Osteoblast (primary cell): ENCODE data around the gene PDS5B. TPM values are rescaled to one million over a fixed set of nuclear protein-coding genes. Genes with fewer than 3 reads are reported as not detected.

Source experiments
- DNase-seq: peaks from one replicate; pipeline ENCODE4 v3.0.0; 2011; ENCODE audit warnings: low spot score, mixed read lengths; ENCODE audit not compliant: insufficient read length; ENCODE audit errors: missing footprints
- H2AFZ ChIP-seq: 2 replicates; pipeline ENCODE4 v1.6.0; 2011; ENCODE audit warnings: mild to moderate bottlenecking, low read length
- H3K27ac ChIP-seq: 2 replicates; pipeline ENCODE4 v1.5.1; 2011; ENCODE audit warnings: mild to moderate bottlenecking, low read depth, low read length, moderate library complexity
- H3K27me3 ChIP-seq: 2 replicates; pipeline ENCODE4 v1.6.0; 2012; ENCODE audit warnings: mild to moderate bottlenecking, control low read depth, inconsistent platforms, low read length, moderate library complexity; ENCODE audit not compliant: insufficient read depth
- H3K36me3 ChIP-seq: 2 replicates; pipeline ENCODE4 v1.5.1; 2011; ENCODE audit warnings: mild to moderate bottlenecking, low read length, control low read depth, moderate library complexity; ENCODE audit not compliant: insufficient read depth
- H3K4me1 ChIP-seq: 2 replicates; pipeline ENCODE4 v1.5.1; 2011; ENCODE audit warnings: mild to moderate bottlenecking, low read length, control low read depth, moderate library complexity; ENCODE audit not compliant: insufficient read depth
- H3K4me2 ChIP-seq: 2 replicates; pipeline ENCODE4 v1.6.0; 2011; ENCODE audit warnings: mild to moderate bottlenecking, low read length; ENCODE audit not compliant: insufficient read depth
- H3K4me3 ChIP-seq: fragments of 200-600 bp; sonication (generic); 3 replicates; pipeline ENCODE4 v1.5.1; 2012; ENCODE audit warnings: mild to moderate bottlenecking, low read length, inconsistent platforms; ENCODE audit not compliant: insufficient read depth
- H3K79me2 ChIP-seq: 2 replicates; pipeline ENCODE4 v1.6.0; 2012; ENCODE audit warnings: mild to moderate bottlenecking, low read length, control low read depth, inconsistent platforms; ENCODE audit not compliant: insufficient read depth
- H3K9me3 ChIP-seq: 2 replicates; pipeline ENCODE4 v1.5.1; 2011; ENCODE audit warnings: low read depth, low read length, control low read depth
- H4K20me1 ChIP-seq: 2 replicates; pipeline ENCODE4 v1.6.0; 2012; ENCODE audit warnings: mild to moderate bottlenecking, low read length, control low read depth; ENCODE audit not compliant: insufficient read depth
- total RNA-seq: library from RNA; depleted of rRNA; stranded (reverse); fragments of >200 nt; gene quantifications from 2 replicates; pipeline ENCODE4 v1.2.3, GENCODE V29; 2012
- TF ChIP-seq, protein P1 (sequence below): IDR thresholded peaks from 2 replicates; pipeline ENCODE4 v1.5.1; 2011; ENCODE audit warnings: mild to moderate bottlenecking, low read depth, low read length, moderate library complexity; ENCODE audit errors: extremely low read depth

The PDS5B gene
- total RNA-seq, 1 donor, result 23.2 TPM

DNA sequence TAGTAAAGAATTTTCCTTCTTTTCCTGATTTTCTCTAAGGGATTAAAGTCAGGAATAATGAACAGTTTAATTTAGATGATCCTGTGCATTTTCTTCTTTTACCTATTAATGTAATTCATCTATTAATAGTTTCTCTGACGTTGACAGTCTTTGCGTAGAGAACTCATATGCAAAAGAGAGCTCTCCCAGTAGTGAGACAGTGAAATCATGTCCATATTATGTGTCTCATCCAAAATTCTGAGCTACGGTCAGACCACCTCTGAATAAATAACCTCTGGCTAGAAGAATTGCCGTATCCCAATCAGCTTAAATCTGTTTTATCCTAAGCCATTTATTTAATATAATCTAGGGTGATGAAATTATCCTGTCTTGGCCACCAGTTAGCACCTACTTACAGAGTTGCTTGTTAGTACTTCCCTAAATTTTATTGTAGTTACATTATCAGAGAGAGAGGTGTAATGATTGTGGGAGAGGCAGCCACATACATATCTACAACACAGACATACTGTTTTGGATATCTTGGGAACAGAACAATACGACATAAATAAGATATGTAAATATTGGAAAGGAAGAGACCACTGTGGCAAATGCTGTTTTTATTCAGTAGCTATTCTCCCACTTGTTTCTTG lies 30.7 kb downstream of the PDS5B start:
- Histone ChIP-seq H3K9me3 (no peaks in the 10 kb centered on the region), H3K36me3 (no peaks in the 10 kb centered on the region), H3K27me3 (no peaks in the 10 kb centered on the region), H3K4me3 (no peak overlapping the region), H4K20me1 (peaks cover 12% of the 10 kb centered on the region), H3K4me2 (no peak overlapping the region), H3K4me1 (no peaks in the 10 kb centered on the region), H2AFZ (no peak overlapping the region), H3K79me2 (peaks cover 98% of the 10 kb centered on the region), H3K27ac (no peak overlapping the region)
- TF ChIP-seq, protein P1, sequence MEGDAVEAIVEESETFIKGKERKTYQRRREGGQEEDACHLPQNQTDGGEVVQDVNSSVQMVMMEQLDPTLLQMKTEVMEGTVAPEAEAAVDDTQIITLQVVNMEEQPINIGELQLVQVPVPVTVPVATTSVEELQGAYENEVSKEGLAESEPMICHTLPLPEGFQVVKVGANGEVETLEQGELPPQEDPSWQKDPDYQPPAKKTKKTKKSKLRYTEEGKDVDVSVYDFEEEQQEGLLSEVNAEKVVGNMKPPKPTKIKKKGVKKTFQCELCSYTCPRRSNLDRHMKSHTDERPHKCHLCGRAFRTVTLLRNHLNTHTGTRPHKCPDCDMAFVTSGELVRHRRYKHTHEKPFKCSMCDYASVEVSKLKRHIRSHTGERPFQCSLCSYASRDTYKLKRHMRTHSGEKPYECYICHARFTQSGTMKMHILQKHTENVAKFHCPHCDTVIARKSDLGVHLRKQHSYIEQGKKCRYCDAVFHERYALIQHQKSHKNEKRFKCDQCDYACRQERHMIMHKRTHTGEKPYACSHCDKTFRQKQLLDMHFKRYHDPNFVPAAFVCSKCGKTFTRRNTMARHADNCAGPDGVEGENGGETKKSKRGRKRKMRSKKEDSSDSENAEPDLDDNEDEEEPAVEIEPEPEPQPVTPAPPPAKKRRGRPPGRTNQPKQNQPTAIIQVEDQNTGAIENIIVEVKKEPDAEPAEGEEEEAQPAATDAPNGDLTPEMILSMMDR, result no peak
- DNase-seq, result no peak

DNA sequence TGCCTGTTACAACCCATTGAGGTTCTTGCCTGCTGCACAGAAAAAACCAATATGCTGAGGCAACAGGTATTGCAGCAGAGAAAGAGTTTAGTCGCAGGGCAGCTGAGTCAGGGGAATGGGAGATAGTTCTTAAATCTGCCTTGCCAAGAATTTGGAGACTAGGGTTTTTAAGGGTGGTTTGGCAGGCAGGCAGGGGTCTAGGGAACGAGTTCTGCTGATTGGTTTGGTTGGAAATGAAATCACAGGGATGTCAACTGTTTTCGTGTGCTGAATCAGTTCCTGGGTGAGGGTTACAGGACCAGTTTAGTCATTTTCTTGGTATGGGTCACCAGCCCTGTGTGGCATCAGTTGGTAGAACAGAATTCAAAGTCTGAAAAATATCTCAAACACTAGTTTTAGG lies 36.6 kb downstream of the PDS5B start:
- H4K20me1 ChIP-seq, result peaks cover 6% of the 10 kb centered on the region
- no peak for DNase-seq
- no peak overlapping the region for H3K4me3 ChIP-seq

DNA sequence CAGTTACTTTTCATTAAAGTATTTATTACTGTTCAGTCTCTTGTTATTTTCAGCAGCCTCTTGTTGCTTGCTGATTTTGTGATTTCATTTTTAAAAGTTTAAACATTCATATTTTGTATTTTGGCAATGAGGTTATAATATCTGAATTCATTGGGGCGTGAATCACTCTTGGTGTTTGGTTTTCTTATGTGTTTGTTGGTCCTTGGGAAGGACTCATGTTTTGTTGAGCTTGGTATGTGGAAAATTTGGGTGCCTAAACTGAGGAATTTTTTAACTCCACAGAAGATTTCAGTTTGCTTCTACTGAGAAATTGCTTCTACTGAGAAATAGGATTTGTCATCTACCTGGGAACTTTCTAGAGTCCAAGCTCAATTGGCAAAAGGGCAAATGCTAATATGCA lies 38.2 kb downstream of the PDS5B start:
- no peak overlapping the region for H3K27ac ChIP-seq
- H2AFZ ChIP-seq, result no peak overlapping the region
- TF ChIP-seq, protein P1, result no peak
- H4K20me1 ChIP-seq, result no peaks in the 10 kb centered on the region
- peak; percentile 57 for DNase-seq
- no peaks in the 10 kb centered on the region for H3K36me3 ChIP-seq
- no peak overlapping the region for H3K4me3 ChIP-seq
- H3K27me3 ChIP-seq, result no peaks in the 10 kb centered on the region
- H3K4me1 ChIP-seq, result peaks cover 14% of the 10 kb centered on the region
- no peaks in the 10 kb centered on the region for H3K9me3 ChIP-seq
- peaks cover 91% of the 10 kb centered on the region for H3K79me2 ChIP-seq
- peak overlapping the region; percentile 31 for H3K4me2 ChIP-seq

More for the DNA sequence above, 36.6 kb downstream of the PDS5B start:
- Histone ChIP-seq H3K27ac (no peak overlapping the region), H3K79me2 (peaks cover 91% of the 10 kb centered on the region), H3K36me3 (no peaks in the 10 kb centered on the region), H3K9me3 (no peaks in the 10 kb centered on the region), H2AFZ (no peak overlapping the region), H3K4me2 (no peak overlapping the region), H3K4me1 (peaks cover 14% of the 10 kb centered on the region), H3K27me3 (no peaks in the 10 kb centered on the region)
- TF ChIP-seq, protein P1, result no peak

DNA sequence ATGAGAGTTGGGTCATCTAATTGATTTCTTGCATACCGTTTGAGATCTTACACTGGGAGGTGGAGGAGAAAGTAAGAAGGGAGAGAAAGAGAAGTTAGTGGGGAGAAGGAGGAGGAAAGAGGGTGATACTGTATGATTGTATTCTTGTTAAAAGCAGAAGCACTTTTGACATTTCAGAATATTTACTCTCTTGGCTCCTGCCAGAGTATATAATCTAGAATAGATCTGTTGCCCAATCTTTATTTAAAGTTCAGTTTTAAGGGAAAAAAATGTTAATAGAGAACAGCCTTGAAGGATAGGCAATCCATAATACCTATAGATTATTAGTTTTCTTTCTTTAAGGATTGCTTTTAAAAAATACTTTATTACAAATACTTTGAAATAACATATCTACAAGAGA lies 41.5 kb downstream of the PDS5B start:
- DNase-seq, result no peak
- no peaks in the 10 kb centered on the region for H4K20me1 ChIP-seq
- TF ChIP-seq, protein P1, result no peak
- peaks cover 14% of the 10 kb centered on the region for H3K4me1 ChIP-seq
- H3K27ac ChIP-seq, result no peak overlapping the region
- H2AFZ ChIP-seq, result no peak overlapping the region
- H3K27me3 ChIP-seq, result no peaks in the 10 kb centered on the region
- peaks cover 87% of the 10 kb centered on the region for H3K79me2 ChIP-seq
- no peak overlapping the region for H3K4me2 ChIP-seq
- no peaks in the 10 kb centered on the region for H3K9me3 ChIP-seq
- no peaks in the 10 kb centered on the region for H3K36me3 ChIP-seq
- no peak overlapping the region for H3K4me3 ChIP-seq
